Panc1 (cell line): ENCODE measurements around the gene COPRS. TPM values are rescaled to one million over a fixed set of nuclear protein-coding genes. Genes with fewer than 3 reads are reported as not detected.

Experiments used
- ATAC-seq: fragments of 200-7000 bp; cut with Tn5 transposase; 2 replicates; pipeline ENCODE4 v1.9.1; 2020; ENCODE audit warnings: mild to moderate bottlenecking, moderate library complexity
- BruUV-seq: library from RNA; stranded (reverse); fragments of 400-500 nt; replicated peaks from 2 replicates; lab custom pipeline; 2021; lab: Mats Ljungman, UMichigan
- CTCF ChIA-PET: fragments of 300-600 bp; sonication (Branson Sonifier 250); formaldehyde crosslinking; loops from one replicate; lab custom pipeline; 2022; ENCODE audit warnings: antibody characterized with exemption; lab: Charles Lee
- POLR2A ChIA-PET: fragments of 300-600 bp; sonication (Branson Sonifier 250); formaldehyde crosslinking; loops from one replicate; lab custom pipeline; 2022; ENCODE audit warnings: antibody characterized with exemption; lab: Charles Lee
- DNase-seq: peaks from one replicate; pipeline ENCODE4 v3.0.0-alpha.2; 2010; ENCODE audit warnings: low read depth, low spot score
- H3K27ac ChIP-seq: 2 replicates; pipeline ENCODE4 v1.5.1; 2011; ENCODE audit warnings: mild to moderate bottlenecking, low read length, inconsistent platforms
- H3K27me3 ChIP-seq: fragments of 200-500 bp; sonication (Bioruptor generic); 2 replicates; pipeline ENCODE4 v1.6.0; 2014; ENCODE audit warnings: low read length, inconsistent platforms; ENCODE audit not compliant: control insufficient read depth, insufficient read depth
- H3K36me3 ChIP-seq: fragments of 200-500 bp; sonication (Bioruptor generic); 2 replicates; pipeline ENCODE4 v1.5.1; 2014; ENCODE audit warnings: inconsistent platforms, mild to moderate bottlenecking, low read length, moderate library complexity; ENCODE audit not compliant: control insufficient read depth, insufficient read depth
- H3K4me1 ChIP-seq: 2 replicates; pipeline ENCODE4 v1.5.1; 2011; ENCODE audit warnings: inconsistent platforms, mild to moderate bottlenecking, low read length, moderate library complexity; ENCODE audit not compliant: control insufficient read depth, insufficient read depth
- H3K4me3 ChIP-seq, 2 experiments: 2 replicates each; pipeline ENCODE4 v1.5.1; 2011 to 2012; ENCODE audit warnings: low read depth in 2 of 2, low read length in 2 of 2, mild to moderate bottlenecking in 2 of 2, inconsistent platforms in 1 of 2, moderate library complexity in 1 of 2
- H3K9me3 ChIP-seq: fragments of 200-500 bp; sonication (Bioruptor generic); 2 replicates; pipeline ENCODE4 v1.5.1; 2014; ENCODE audit warnings: low read depth, mild to moderate bottlenecking, inconsistent platforms, low read length, moderate library complexity; ENCODE audit not compliant: control insufficient read depth, insufficient read depth
- CTCF ChIP-seq: fragments of 450-650 bp; IDR thresholded peaks from 2 replicates; pipeline ENCODE4 v1.5.1; 2017; ENCODE audit warnings: mild to moderate bottlenecking
- POLR2AphosphoS5 ChIP-seq: IDR thresholded peaks from 2 replicates; pipeline ENCODE4 v1.6.1; 2012; ENCODE audit warnings: mild to moderate bottlenecking, low read depth, low read length, moderate library complexity
- REST ChIP-seq, 2 experiments: IDR thresholded peaks; 2 replicates each; pipeline ENCODE4 v1.6.1; 2011 to 2012; ENCODE audit warnings: low read depth in 2 of 2, control low read depth in 1 of 2, low read length in 1 of 2, mild to moderate bottlenecking in 1 of 2, moderate library complexity in 1 of 2; ENCODE audit not compliant: insufficient read depth in 1 of 2
- SIN3A ChIP-seq: IDR thresholded peaks from 2 replicates; pipeline ENCODE4 v1.6.1; 2012; ENCODE audit warnings: low read depth, mild to moderate bottlenecking, low read length, moderate library complexity, borderline replicate concordance; ENCODE audit not compliant: insufficient read depth
- TCF7L2 ChIP-seq: IDR thresholded peaks from 2 replicates; pipeline ENCODE4 v1.6.1; 2011; ENCODE audit warnings: mild to moderate bottlenecking, low read depth, low read length, inconsistent platforms
- in situ Hi-C: cut with HindIII; loops from 2 replicates; pipeline ENCODE4 v1.10.0; 2016; ENCODE audit warnings: low sequenced_read_pairs, low pct_unique_long_range_greater_than_20kb
- intact Hi-C: fragments of 100-400 bp; cut with micrococcal nuclease; formaldehyde crosslinking; loops from one replicate; pipeline ENCODE4 v1.10.0; 2022; ENCODE audit not compliant: unreplicated experiment
- total RNA-seq: library from RNA; stranded (reverse); gene quantifications from one replicate; pipeline ENCODE4 v1.2.1, GENCODE V29; 2021; ENCODE audit not compliant: unreplicated experiment

COPRS gene
- total RNA-seq, 1 experiment from 2014 or later = 152 TPM

- in situ Hi-C loops = no loop called here
- Histone ChIP-seq H3K27ac (no peak overlapping the region), H3K4me3 (no peak overlapping the region), H3K36me3 (no peaks in the 10 kb centered on the region), H3K27me3 (no peaks in the 10 kb centered on the region), H3K9me3 (no peaks in the 10 kb centered on the region), H3K4me1 (peaks cover 3% of the 10 kb centered on the region; the same call in 1 of the 2 replicates)
- POLR2A ChIA-PET = interaction anchor here (0.6 kb wide), 1 partner anchor 851 kb away, joined by 9 read pairs; no protein-coding TSS in a partner anchor
- BruUV-seq = no TSS peak
- DNase-seq = no peak
- ATAC-seq = no peak
- CTCF ChIA-PET = no interaction called here
- intact Hi-C loops = no loop called here
- no peak for TF ChIP-seq REST (IDR thresholded peaks at IDR 0.05; ENCODE audit: insufficient read depth in 1 of 2, low read depth in 2 of 2, low read length in 1 of 2)
Measured at GRCh38 chr17:31824766-31825360, 34.2 kb downstream of the COPRS start.

DNA sequence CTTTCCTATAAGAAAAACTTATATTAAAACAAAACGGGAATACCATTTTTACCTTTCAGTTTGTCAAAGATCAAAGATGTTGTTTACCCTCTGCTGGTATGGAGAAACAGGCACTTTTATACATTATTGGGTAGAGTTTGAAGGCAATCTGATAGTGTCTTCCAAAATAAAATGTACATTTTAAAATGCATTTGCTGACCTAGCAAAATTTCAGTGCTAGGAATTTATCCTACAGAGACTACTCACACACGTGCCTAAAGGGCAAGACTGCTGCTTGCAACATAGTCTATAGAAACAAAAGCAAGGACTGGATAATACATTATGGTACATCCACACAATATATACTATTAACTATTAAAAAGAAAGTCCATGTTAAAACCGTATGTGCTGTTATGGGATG is 36.0 kb downstream of the COPRS start:
- no TSS peak for BruUV-seq
- TF ChIP-seq CTCF = no peak
- TF ChIP-seq REST (IDR thresholded peaks at IDR 0.05; ENCODE audit: insufficient read depth in 1 of 2, low read depth in 2 of 2, low read length in 1 of 2) = no peak
- no peak for TF ChIP-seq POLR2AphosphoS5
- TF ChIP-seq TCF7L2 = no peak
- no peak for TF ChIP-seq SIN3A
- CTCF ChIA-PET = no interaction called here
- in situ Hi-C loops (no loop called here), intact Hi-C loops (no loop called here)
- Histone ChIP-seq H3K4me1 (peaks cover 3% of the 10 kb centered on the region; the same call in 1 of the 2 replicates), H3K9me3 (no peaks in the 10 kb centered on the region), H3K27ac (no peak overlapping the region), H3K36me3 (no peaks in the 10 kb centered on the region), H3K4me3 (no peak overlapping the region), H3K27me3 (no peaks in the 10 kb centered on the region)
- no peak for DNase-seq
- POLR2A ChIA-PET = no interaction called here
- no peak for ATAC-seq
